Testis (tissue), 2 donors: ENCODE measurements around the gene BEAN1.

Experiments used
- CTCF ChIP-seq, 3 experiments: fragments of 450-650 bp in 2 of 3; fragments of 200-600 bp in 1 of 3; sonication (generic) in 1 of 3; IDR thresholded peaks; one replicate each; pipeline ENCODE4 v1.5.1; 2016 to 2019; ENCODE audit warnings: antibody characterized with exemption in 3 of 3, mild to moderate bottlenecking in 2 of 3, moderate library complexity in 1 of 3
- POLR2A ChIP-seq: fragments of 450-650 bp; IDR thresholded peaks from one replicate; pipeline ENCODE4 v1.6.1; 2017; ENCODE audit warnings: antibody characterized with exemption, mild to moderate bottlenecking, moderate library complexity

- TF ChIP-seq POLR2A, result no peak
- TF ChIP-seq CTCF (IDR thresholded peaks at IDR 0.05), result no peak
These were observed 94.2 kb downstream of the BEAN1 start for GRCh38 chr16:66521252-66521713.
